ENCODE measurements around the gene NKPD1. TPM values are rescaled to one million over a fixed set of nuclear protein-coding genes. Genes with fewer than 3 reads are reported as not detected.

NKPD1 gene
- total and polyA plus RNA-seq, 2 donors (not counting 3 experiments of a cell fraction or from before 2014, with no cell fraction given) = 0.04 TPM; not detected in 1

- Histone ChIP-seq H3K9me3 (replicated peaks; ENCODE audit: control insufficient read depth, insufficient read depth, low read length) (no peaks in the 10 kb centered on the region), H3K27ac (ENCODE audit: insufficient read depth, low read depth, low read length) (no peak overlapping the region), H3K9me1 (replicated peaks; ENCODE audit: control insufficient read depth, extremely low read depth, insufficient read depth, low read length) (no peaks in the 10 kb centered on the region), H2AFZ (ENCODE audit: low read depth, low read length) (no peak overlapping the region), H3K4me3 (replicated peaks in 1 of 3; ENCODE audit: insufficient read depth in 1 of 3, low read depth in 1 of 3, low read length in 3 of 3) (no peak overlapping the region), H3K27me3 (ENCODE audit: control insufficient read depth in 2 of 2, insufficient read depth in 2 of 2, low read length in 2 of 2) (no peaks in the 10 kb centered on the region), H4K20me1 (replicated peaks; ENCODE audit: control insufficient read depth, extremely low read depth, insufficient read depth, low read length) (no peaks in the 10 kb centered on the region), H3K4me1 (ENCODE audit: control insufficient read depth, extremely low read depth, insufficient read depth, low read length) (no peaks in the 10 kb centered on the region), H3K36me3 (ENCODE audit: control insufficient read depth in 2 of 2, extremely low read depth in 1 of 2, insufficient read depth in 2 of 2, low read length in 2 of 2) (no peaks in the 10 kb centered on the region), H3K9ac (replicated peaks; ENCODE audit: extremely low read depth, insufficient read depth, low read length) (no peak overlapping the region), H3K79me2 (ENCODE audit: control insufficient read depth, insufficient read depth, low read length) (peaks cover 44% of the 10 kb centered on the region), H3K4me2 (ENCODE audit: insufficient read depth, low read length) (no peak overlapping the region)
- DNase-seq (ENCODE audit: low read depth, low spot score) (no peak), FAIRE-seq (no peak)
- TF ChIP-seq FOS (IDR thresholded peaks at IDR 0.05; ENCODE audit: borderline replicate concordance, insufficient read depth, low read length) = no peak
- no peak for TF ChIP-seq JUN (IDR thresholded peaks at IDR 0.05; ENCODE audit: borderline replicate concordance, insufficient read depth, insufficient read length, low read depth)
- TF ChIP-seq GATA2 (IDR thresholded peaks at IDR 0.05; ENCODE audit: insufficient read depth, insufficient read length, low read depth, low read length) = no peak
- TF ChIP-seq EZH2 (IDR thresholded peaks at IDR 0.05; ENCODE audit: borderline replicate concordance, low read depth, low read length, severe bottlenecking) = no peak
- TF ChIP-seq POLR2AphosphoS5 (IDR thresholded peaks at IDR 0.05; ENCODE audit: insufficient read depth, low read depth, low read length) = no peak
- TF ChIP-seq POLR2A (IDR thresholded peaks at IDR 0.05; ENCODE audit: low read depth, low read length) = no peak
- TF ChIP-seq MYC (IDR thresholded peaks at IDR 0.05; ENCODE audit: low read depth, low read length) = no peak
- no peak for TF ChIP-seq CTCF (IDR thresholded peaks at IDR 0.05; ENCODE audit: extremely low read depth in 1 of 2, insufficient read depth in 1 of 2, low read depth in 1 of 2, low read length in 2 of 2)
- no peak for TF ChIP-seq MAX (IDR thresholded peaks at IDR 0.05; ENCODE audit: insufficient read depth, insufficient read length)
- intact Hi-C loops (cut with micrococcal nuclease) (no loop called here), dilution Hi-C loops (cut with MboI; ENCODE audit: extremely low pct_ligation_motif_present, low sequenced_read_pairs) (no loop called here)
- no TSS peak for BruUV-seq (replicated peaks)
- ChIA-PET CTCF (interaction anchor here (1.0 to 1.6 kb wide), 3 partner anchors 13 to 59 kb away, joined by 4 to 6 read pairs (median 5); no protein-coding TSS in a partner anchor), POLR2A (interaction anchor here (0.6 kb wide), 1 partner anchor 651 kb away, joined by 3 read pairs; no protein-coding TSS in a partner anchor)
Measured at GRCh38 chr19:45118106-45118505, 42.7 kb downstream of the NKPD1 start.

Measured in endothelial cell of umbilical vein (primary cell).